ENCODE results near the gene ADORA2A. TPM values are rescaled to one million over a fixed set of nuclear protein-coding genes. Genes with fewer than 3 reads are reported as not detected.
A peak's percentile ranks its signal among the peaks of the same experiment; 100 is the strongest.
"Not testable (repeated sequence)": the region's sequence is repeated elsewhere in the genome, so short reads cannot be mapped to it uniquely, and the experiment has no call there.

Gene ADORA2A
- total RNA-seq, 6 donors from 2014 or later = 7.3 to 20.9 (median 8.8) TPM

DNA sequence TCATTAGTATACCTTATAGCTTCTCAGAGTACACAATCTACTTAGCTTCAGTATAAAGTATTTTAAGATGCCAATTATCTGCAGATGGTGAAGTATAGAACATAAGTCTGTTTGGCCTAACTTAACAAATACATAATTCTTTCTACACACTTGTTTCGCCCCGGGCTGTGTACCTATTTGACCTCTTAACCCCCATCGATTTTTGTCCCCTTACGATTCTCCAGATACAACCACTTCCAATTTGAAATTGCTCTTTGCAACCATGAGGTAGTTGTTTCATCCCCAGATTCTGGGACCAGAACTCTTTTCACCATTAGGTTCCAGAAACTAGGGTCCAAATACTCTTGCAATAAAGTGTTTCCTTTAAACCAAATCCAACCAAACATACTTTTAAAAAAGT is 57.8 kb downstream of the ADORA2A start:
- TF ChIP-seq POLR2A (IDR thresholded peaks at IDR 0.05) (no peak), EP300 (IDR thresholded peaks at IDR 0.05) (no peak), POLR2AphosphoS5 (IDR thresholded peaks at IDR 0.05) (no peak)
- TF ChIP-seq, protein P1, sequence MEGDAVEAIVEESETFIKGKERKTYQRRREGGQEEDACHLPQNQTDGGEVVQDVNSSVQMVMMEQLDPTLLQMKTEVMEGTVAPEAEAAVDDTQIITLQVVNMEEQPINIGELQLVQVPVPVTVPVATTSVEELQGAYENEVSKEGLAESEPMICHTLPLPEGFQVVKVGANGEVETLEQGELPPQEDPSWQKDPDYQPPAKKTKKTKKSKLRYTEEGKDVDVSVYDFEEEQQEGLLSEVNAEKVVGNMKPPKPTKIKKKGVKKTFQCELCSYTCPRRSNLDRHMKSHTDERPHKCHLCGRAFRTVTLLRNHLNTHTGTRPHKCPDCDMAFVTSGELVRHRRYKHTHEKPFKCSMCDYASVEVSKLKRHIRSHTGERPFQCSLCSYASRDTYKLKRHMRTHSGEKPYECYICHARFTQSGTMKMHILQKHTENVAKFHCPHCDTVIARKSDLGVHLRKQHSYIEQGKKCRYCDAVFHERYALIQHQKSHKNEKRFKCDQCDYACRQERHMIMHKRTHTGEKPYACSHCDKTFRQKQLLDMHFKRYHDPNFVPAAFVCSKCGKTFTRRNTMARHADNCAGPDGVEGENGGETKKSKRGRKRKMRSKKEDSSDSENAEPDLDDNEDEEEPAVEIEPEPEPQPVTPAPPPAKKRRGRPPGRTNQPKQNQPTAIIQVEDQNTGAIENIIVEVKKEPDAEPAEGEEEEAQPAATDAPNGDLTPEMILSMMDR (IDR thresholded peaks at IDR 0.05) = no peak

DNA sequence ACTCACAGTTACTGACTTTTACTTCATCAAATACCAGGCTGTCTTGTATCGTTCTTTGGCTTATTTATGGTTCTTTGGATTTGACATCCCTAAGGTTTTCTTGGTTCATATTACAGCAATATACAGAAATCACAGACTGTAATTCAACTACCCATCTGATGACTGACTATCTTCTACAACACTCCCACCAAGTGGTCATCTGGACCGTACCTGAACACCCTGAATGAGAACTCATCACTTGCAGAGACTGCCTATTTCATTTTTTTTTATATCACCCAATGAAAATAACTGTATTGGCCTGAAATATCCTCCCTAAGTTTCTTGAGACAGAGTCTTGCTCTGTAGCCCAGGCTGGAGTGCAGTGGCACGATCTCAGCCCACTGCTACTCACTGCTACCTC is 58.2 kb downstream of the ADORA2A start:
- TF ChIP-seq, protein P1 (IDR thresholded peaks at IDR 0.05) = peak in 1 of 6 experiments; percentile 8
- no peak for TF ChIP-seq POLR2A (IDR thresholded peaks at IDR 0.05)
- ATAC-seq (ENCODE audit: low FRiP score in 2 of 2) = no peak
- Histone ChIP-seq H3K27ac (no peak overlapping the region), H3K9me3 (no peaks in the 10 kb centered on the region), H3K27me3 (no peaks in the 10 kb centered on the region), H3K4me1 (peaks cover 7 to 21% (median 17%) of the 10 kb centered on the region in 4 donors), H3K4me3 (no peak overlapping the region), H3K36me3 (no peaks in the 10 kb centered on the region)
- WGBS, 2 donors = 56 to 61% methylated on average over 3 of the region's 3 CpGs
- no peak for DNase-seq

More for the DNA sequence above, 57.8 kb downstream of the ADORA2A start:
- no peak for ATAC-seq (ENCODE audit: low FRiP score in 2 of 2)
- Histone ChIP-seq H3K9me3 (no peaks in the 10 kb centered on the region), H3K27me3 (no peaks in the 10 kb centered on the region), H3K4me1 (peaks cover 7 to 21% (median 17%) of the 10 kb centered on the region in 4 donors), H3K27ac (no peak overlapping the region), H3K36me3 (no peaks in the 10 kb centered on the region), H3K4me3 (no peak overlapping the region)
- no peak for DNase-seq
- WGBS, 2 donors = 91 to 93% methylated on average over 4 of the region's 4 CpGs

DNA sequence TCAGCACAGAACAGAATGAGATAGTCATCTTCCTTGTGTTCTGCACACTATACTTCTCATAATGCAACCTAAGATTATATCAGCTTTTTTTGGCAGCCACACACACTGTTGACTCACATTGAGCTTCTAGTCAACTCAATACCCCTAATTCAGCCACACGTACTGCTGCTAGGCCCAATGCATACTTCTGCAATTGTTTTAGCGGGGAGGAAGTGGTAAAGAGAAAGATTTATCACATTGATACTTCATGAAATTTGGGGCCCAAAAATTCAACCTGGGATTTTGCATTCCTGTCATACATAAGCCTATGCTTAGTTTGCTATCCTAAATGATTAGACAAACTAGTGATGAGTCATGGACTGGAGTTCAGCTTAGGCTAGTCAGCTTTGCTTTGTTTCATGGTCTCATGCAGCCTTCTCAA is 59.1 kb downstream of the ADORA2A start:
- TF ChIP-seq, protein P1 (IDR thresholded peaks at IDR 0.05) = no peak
- TF ChIP-seq POLR2AphosphoS5 (IDR thresholded peaks at IDR 0.05) (no peak), POLR2A (IDR thresholded peaks at IDR 0.05) (no peak), EP300 (IDR thresholded peaks at IDR 0.05) (no peak)
- ATAC-seq (ENCODE audit: low FRiP score in 2 of 2) (no peak), DNase-seq (no peak)
- H3K9me3 ChIP-seq = no peaks in the 10 kb centered on the region
- no peaks in the 10 kb centered on the region for H3K36me3 ChIP-seq
- H3K27me3 ChIP-seq = no peaks in the 10 kb centered on the region
- no peak overlapping the region for H3K27ac ChIP-seq
- H3K4me3 ChIP-seq = no peak overlapping the region
- WGBS, 2 donors = 56 to 86% methylated on average over 2 of the region's 2 CpGs
- peaks cover 7 to 21% (median 17%) of the 10 kb centered on the region in 4 donors for H3K4me1 ChIP-seq

DNA sequence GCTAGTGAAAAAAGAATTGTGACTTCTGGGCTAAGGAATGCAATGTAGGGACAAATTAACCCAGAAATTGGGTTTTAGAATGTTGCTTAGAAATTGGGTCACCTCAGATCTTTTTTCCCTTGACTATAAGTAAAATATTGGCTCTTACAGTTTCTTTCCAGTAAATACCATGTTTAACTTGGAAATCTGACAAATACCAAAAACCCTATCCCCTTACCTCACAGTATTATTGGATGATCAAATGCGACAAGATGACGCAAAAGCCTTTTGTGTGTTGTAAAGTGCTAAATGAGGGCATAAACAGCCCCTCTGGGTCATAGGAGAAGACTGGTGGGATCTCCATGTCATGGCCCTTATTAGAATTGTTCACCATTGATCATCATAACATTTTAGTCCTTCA is 61.6 kb downstream of the ADORA2A start:
- no peaks in the 10 kb centered on the region for H3K36me3 ChIP-seq
- TF ChIP-seq POLR2AphosphoS5 (IDR thresholded peaks at IDR 0.05) = no peak
- TF ChIP-seq POLR2A (IDR thresholded peaks at IDR 0.05) = no peak
- TF ChIP-seq, protein P1 (IDR thresholded peaks at IDR 0.05) = no peak
- no peak for TF ChIP-seq EP300 (IDR thresholded peaks at IDR 0.05)
- H3K9me3 ChIP-seq = no peaks in the 10 kb centered on the region
- H3K27ac ChIP-seq = no peak overlapping the region
- no peaks in the 10 kb centered on the region for H3K27me3 ChIP-seq
- WGBS, 2 donors = 48 to 74% methylated on average over 2 of the region's 2 CpGs
- ATAC-seq (ENCODE audit: low FRiP score in 2 of 2) (no peak), DNase-seq (no peak)
- peaks cover 0 to under 1% (median 0%) of the 10 kb centered on the region in 4 donors for H3K4me1 ChIP-seq
- H3K4me3 ChIP-seq = no peak overlapping the region

DNA sequence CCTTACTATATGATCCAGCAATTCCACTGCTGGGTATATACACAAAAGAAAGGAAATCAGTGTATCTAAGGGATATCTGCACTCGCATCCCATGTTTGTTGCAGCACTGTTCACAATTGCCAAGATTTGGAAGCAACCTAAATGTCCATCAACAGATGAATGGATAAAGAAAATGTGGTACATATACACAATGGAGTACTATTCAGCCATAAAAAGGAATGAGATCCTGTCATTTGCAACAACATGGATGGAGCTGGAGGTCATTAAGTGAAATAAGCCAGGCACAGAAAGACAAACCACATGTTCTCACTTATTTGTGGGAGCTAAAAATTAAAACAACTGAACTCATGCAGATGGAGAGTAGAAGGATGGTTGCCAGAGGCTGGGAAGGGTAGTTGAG is 62.0 kb downstream of the ADORA2A start:
- not testable (repeated sequence) for H3K4me1 ChIP-seq; H3K27ac ChIP-seq; H3K36me3 ChIP-seq; ATAC-seq (ENCODE audit: low FRiP score in 2 of 2); DNase-seq; H3K27me3 ChIP-seq; H3K4me3 ChIP-seq; H3K9me3 ChIP-seq
- WGBS, 2 donors = 86 to 97% methylated on average over 1 of the region's 1 CpG

Other genes starting within 250 kb of the ADORA2A start
- 100 to 1,000 TPM; 191 to 645 (median 348) TPM for gene SUSD2, start 246.1 kb upstream of the ADORA2A start, total RNA-seq
- 10 to 100 TPM in 5 of 6 donors, 1 to 10 TPM in 1; 4.2 to 47.4 (median 29.6) TPM for gene GGT5, start 182.5 kb upstream of the ADORA2A start, total RNA-seq
- gene SPECC1L, start 156.8 kb upstream of the ADORA2A start, total RNA-seq = 10 to 100 TPM; 37.7 to 80.6 (median 62.3) TPM
- gene UPB1, start 67.7 kb downstream of the ADORA2A start, total RNA-seq = 1 to 10 TPM in 5 of 6 donors, under 1 TPM in 1; 0.91 to 9.4 (median 1.4) TPM
- 100 to 1,000 TPM in 5 of 6 donors, 10 to 100 TPM in 1; 77.5 to 231 (median 160) TPM for gene GUCD1, start 127.5 kb downstream of the ADORA2A start, total RNA-seq
- gene SNRPD3, start 128.4 kb downstream of the ADORA2A start, total RNA-seq = 100 to 1,000 TPM in 1 of 6 donors, 10 to 100 TPM in 5; 66.8 to 119 (median 84.8) TPM
- 10 to 100 TPM in 4 of 6 donors, 1 to 10 TPM in 2; 9.7 to 50.3 (median 13.2) TPM for gene LRRC75B, start 165.5 kb downstream of the ADORA2A start, total RNA-seq
- 100 to 1,000 TPM in 4 of 6 donors, 10 to 100 TPM in 2; 57.4 to 220 (median 117) TPM for gene GGT1, start 175.6 kb downstream of the ADORA2A start, total RNA-seq

Data from upper lobe of left lung (tissue), 6 donors.